ENCODE results near the gene DGKD.

DNA sequence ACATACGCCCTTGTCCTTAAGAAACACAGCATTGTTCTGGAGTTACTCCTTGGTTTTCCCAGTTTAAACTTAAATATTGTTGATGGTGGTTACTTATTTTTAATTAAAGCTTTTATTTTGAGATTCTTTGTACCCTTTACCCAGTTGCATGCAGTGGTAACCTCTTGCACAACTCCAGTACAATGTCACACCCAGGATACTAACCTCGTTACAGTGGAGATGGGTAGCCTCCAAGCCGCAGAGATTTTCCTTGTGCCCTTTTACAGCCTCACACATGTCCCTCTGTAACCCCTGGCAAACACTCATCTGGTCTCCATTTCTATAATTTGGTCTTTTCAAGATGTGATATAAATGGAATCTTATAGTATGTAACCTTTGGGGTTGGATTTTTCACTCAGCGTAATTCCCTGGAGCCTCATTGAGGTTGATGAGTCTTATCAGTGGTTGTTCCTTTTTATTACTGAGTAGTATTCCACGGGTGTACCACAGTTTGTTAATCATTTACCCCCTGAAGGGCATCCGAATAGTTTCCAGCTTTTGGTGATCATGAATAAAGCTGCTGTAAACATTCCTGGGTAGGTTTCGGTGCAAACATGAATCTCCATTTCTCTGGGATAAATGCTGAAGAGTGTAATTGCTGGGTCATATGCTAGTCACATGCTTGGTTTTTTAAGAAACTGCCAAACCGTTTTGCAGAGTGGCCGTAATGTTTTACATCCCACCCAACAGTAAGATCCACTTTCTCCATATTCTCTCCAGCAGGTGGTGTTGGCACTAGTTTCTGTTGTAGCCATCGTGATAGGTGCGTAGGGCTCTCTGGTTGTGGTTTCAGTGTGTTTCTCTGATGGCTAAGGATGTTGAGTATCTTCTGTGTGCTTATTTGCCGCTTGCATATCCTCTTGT is 68.6 kb downstream of the DGKD start:
- no peak for TF ChIP-seq CTCF (conservative IDR thresholded peaks at IDR 0.05; ENCODE audit: low read length)
- no peak for TF ChIP-seq EZH2phosphoT487 (IDR thresholded peaks at IDR 0.05; ENCODE audit: borderline replicate concordance)

Data from Loucy (cell line).